Mesothelial cell of epicardium (in vitro differentiated cells): Measurements from ENCODE around the gene GARNL3. TPM values are rescaled to one million over a fixed set of nuclear protein-coding genes. Genes with fewer than 3 reads are reported as not detected.

Source experiments
- DNase-seq, 2 experiments: peaks; one replicate each; pipeline ENCODE4 v3.0.0; 2021; ENCODE audit warnings: low spot score in 2 of 2; ENCODE audit not compliant: unreplicated experiment in 2 of 2
- H3K27ac Mint-ChIP-seq: 2 replicates; pipeline ENCODE4 v1.8.0; 2021; ENCODE audit warnings: mixed read lengths
- H3K27me3 Mint-ChIP-seq: 2 replicates; pipeline ENCODE4 v1.8.0; 2021; ENCODE audit warnings: low read depth, mixed read lengths
- H3K36me3 Mint-ChIP-seq: 2 replicates; pipeline ENCODE4 v1.8.0; 2021; ENCODE audit warnings: mixed read lengths
- H3K4me1 Mint-ChIP-seq: 2 replicates; pipeline ENCODE4 v1.8.0; 2021; ENCODE audit warnings: mixed read lengths
- H3K4me3 Mint-ChIP-seq: 2 replicates; pipeline ENCODE4 v1.8.0; 2021; ENCODE audit warnings: mild to moderate bottlenecking, moderate library complexity, mixed read lengths
- H3K9me3 Mint-ChIP-seq: 2 replicates; pipeline ENCODE4 v1.8.0; 2021; ENCODE audit warnings: mixed read lengths
- total RNA-seq: library from RNA; stranded (reverse); gene quantifications from 3 replicates; pipeline ENCODE4 v1.2.1, GENCODE V29; 2021
- TF ChIP-seq, protein P1 (sequence below): fragments of 200-600 bp; sonication (generic); IDR thresholded peaks from one replicate; pipeline ENCODE4 v1.5.0; 2021; ENCODE audit warnings: antibody characterized with exemption; ENCODE audit not compliant: unreplicated experiment

GARNL3 gene
- total RNA-seq, 1 donor from 2014 or later, result 51.5 TPM

DNA sequence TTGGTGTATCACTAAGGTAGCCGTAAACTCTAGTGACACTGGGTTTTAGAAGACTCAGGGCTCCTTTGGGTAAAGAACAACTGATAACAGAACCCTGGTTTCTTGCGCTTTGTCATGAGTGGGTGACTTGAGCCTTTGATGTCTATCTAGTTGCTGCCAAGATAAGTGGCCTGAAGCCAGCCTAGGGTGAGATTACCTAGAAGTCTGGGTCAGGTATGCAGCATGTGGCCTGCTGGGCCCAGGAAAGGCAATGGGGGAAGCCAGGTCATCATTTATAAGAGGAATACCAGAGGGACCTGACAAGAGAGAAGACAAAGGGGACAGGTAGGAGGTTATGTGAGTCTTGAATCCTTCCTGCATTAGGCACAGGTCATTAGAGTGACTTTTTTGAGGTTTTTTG is 23.2 kb upstream of the GARNL3 start:
- no peak overlapping the region for H3K4me3 Mint-ChIP-seq
- no peaks in the 10 kb centered on the region for H3K27me3 Mint-ChIP-seq
- no peak overlapping the region for H3K27ac Mint-ChIP-seq
- peaks cover 22% of the 10 kb centered on the region for H3K4me1 Mint-ChIP-seq
- TF ChIP-seq, protein P1, sequence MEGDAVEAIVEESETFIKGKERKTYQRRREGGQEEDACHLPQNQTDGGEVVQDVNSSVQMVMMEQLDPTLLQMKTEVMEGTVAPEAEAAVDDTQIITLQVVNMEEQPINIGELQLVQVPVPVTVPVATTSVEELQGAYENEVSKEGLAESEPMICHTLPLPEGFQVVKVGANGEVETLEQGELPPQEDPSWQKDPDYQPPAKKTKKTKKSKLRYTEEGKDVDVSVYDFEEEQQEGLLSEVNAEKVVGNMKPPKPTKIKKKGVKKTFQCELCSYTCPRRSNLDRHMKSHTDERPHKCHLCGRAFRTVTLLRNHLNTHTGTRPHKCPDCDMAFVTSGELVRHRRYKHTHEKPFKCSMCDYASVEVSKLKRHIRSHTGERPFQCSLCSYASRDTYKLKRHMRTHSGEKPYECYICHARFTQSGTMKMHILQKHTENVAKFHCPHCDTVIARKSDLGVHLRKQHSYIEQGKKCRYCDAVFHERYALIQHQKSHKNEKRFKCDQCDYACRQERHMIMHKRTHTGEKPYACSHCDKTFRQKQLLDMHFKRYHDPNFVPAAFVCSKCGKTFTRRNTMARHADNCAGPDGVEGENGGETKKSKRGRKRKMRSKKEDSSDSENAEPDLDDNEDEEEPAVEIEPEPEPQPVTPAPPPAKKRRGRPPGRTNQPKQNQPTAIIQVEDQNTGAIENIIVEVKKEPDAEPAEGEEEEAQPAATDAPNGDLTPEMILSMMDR, result no peak
- H3K36me3 Mint-ChIP-seq, result peaks cover 28% of the 10 kb centered on the region
- no peak for DNase-seq
- H3K9me3 Mint-ChIP-seq, result no peaks in the 10 kb centered on the region

DNA sequence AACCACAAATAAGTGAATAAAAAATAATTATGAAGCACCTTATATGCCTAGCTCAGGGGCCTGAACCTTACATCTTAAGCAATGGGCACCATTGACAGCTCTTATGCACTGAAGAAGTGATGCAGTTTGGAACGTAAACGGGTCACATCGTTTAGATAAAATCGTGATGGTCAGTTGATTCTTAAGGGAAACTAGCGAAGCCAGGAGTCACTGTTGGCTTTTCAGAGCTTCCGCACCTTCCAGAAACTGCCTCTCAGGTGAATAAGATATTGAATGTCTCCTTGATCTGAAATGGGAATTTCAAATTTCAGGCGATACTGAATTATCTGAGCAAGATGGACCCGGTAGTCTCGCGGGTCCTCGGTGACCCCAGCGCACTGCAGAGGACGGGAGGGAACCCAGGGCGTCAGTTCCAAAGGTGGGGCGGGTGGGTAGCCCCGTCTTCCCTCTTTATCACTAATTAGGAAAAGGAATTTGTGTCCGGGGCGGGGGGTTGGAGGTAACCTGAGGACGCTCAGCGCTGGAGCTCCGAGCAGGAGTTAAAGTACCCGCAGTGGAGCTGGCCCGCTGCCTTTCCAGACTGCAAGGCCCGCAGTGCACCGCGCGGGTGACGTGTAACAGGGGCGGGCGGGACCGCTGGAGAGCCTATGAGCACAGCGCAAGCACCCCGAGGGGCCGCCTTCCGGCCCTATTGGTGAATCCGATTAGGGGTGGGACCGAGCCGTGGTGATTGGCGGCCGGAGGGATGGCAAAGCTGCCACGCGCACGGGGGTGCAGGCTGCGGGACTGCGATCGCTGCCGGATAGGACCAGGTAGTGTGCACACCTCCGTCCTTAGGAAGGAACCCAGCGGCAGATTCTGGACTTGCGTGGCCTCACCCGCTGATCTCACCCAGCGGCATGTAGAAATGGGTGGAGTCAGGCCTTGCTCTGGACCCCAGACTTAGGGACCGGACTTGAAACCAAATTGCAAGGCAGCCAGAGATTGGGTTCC is 19.7 kb upstream of the GARNL3 start:
- Mint-ChIP-seq H3K4me1 (peaks cover 10% of the 10 kb centered on the region), H3K4me3 (peak overlapping the region; percentile 91)

DNA sequence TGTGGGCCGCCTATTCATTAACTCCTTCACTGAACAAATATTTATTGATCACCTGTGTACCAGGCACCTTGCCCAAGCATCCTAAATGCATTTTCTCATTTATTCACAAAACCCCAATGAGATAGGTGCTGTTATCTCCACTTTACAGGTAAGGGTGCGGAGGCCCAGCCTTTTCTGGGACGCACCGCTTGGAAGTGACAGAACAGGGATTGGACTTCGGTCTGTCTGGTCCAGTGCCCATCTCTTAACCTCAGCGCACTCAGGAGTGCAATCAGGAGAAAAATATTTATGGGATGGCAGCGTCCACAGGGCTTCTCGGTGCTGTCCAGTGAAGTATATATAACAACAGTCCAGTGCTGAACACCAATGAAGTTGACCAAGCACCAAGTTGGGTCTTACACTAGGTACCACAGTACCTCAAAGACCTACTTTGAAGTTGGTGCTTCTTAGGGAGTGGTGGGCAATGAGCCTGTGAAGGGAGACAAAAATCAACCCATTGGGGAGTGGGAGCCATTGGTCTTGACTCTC is 18.9 kb upstream of the GARNL3 start:
- no peak for DNase-seq
- Mint-ChIP-seq H3K27ac (no peak overlapping the region), H3K4me3 (peak overlapping the region; percentile 91), H3K27me3 (no peaks in the 10 kb centered on the region), H3K4me1 (peaks cover 9% of the 10 kb centered on the region), H3K9me3 (no peaks in the 10 kb centered on the region), H3K36me3 (peaks cover 11% of the 10 kb centered on the region)
- TF ChIP-seq, protein P1, result no peak

More for the DNA sequence above, 19.7 kb upstream of the GARNL3 start:
- peak; percentile 93 to 94 for DNase-seq
- peak overlapping the region; percentile 82 for H3K27ac Mint-ChIP-seq
- TF ChIP-seq, protein P1, result no peak
- H3K27me3 Mint-ChIP-seq, result no peaks in the 10 kb centered on the region
- no peaks in the 10 kb centered on the region for H3K9me3 Mint-ChIP-seq
- H3K36me3 Mint-ChIP-seq, result peaks cover 7% of the 10 kb centered on the region

DNA sequence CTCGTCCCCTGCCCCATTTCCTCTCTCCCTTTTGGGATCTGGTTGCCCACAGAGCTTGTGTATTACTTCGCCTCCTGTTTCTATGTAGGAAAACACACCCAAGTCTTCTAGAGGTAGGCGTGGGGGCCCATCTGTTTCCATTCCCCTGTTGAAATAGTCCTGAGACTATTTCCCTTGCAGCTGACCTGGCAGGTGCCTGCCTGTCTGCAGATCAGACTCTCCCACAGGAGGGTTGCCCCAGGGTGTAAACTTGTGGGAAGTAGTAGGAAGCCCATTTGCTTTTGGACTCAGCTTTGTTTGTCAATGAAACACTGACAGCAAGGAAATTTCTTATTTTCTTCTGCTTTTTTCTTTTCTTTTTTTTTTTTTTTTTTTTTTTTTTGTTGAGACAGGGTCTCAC is 16.3 kb upstream of the GARNL3 start:
- no peak overlapping the region for H3K4me3 Mint-ChIP-seq
- TF ChIP-seq, protein P1, result no peak
- DNase-seq, result no peak
- H3K27me3 Mint-ChIP-seq, result no peaks in the 10 kb centered on the region
- H3K27ac Mint-ChIP-seq, result no peak overlapping the region
- peaks cover 21% of the 10 kb centered on the region for H3K36me3 Mint-ChIP-seq
- no peaks in the 10 kb centered on the region for H3K9me3 Mint-ChIP-seq
- peaks cover 4% of the 10 kb centered on the region for H3K4me1 Mint-ChIP-seq

DNA sequence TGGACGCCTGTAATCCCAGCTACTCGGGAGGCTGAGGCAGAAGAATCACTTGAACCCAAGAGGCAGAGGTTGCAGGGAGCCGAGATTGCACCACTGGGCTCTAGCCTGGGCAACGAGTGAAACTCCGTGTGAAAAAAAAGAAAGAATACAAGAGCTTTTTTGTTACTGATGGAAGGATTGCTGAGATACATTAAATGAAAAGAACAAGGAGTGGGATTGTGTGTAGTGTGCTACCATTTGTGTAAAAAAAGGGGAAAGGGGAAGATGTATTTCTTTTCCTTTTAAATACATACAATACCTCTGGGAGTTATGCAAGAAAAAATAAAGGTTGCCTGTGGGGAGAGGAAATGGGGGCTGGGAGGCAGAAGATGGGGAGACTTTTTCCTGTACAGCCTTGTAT is 14.7 kb upstream of the GARNL3 start:
- TF ChIP-seq, protein P1, result no peak
- Mint-ChIP-seq H3K36me3 (peaks cover 23% of the 10 kb centered on the region), H3K27me3 (no peaks in the 10 kb centered on the region), H3K27ac (no peak overlapping the region), H3K9me3 (peaks cover under 1% of the 10 kb centered on the region), H3K4me1 (peaks cover 4% of the 10 kb centered on the region), H3K4me3 (no peak overlapping the region)
- no peak for DNase-seq
